HL-60 (cell line): Measurements from ENCODE around the gene ARFGAP3.

Source experiments
- DNase-seq, 2 experiments: peaks; one replicate each; pipeline ENCODE4 v3.0.0-alpha.2; 2010 to 2020; ENCODE audit warnings: low read depth in 1 of 2, low spot score in 1 of 2
- H3K27ac ChIP-seq: fragments of 250-450 bp; sonication (Bioruptor Pico); replicated peaks from 2 replicates; pipeline ENCODE4 v1.5.1; 2020; ENCODE audit warnings: mild to moderate bottlenecking, moderate library complexity
- H3K27me3 ChIP-seq: fragments of 250-450 bp; sonication (Bioruptor Pico); 2 replicates; pipeline ENCODE4 v1.5.1; 2021; ENCODE audit warnings: mild to moderate bottlenecking, moderate library complexity; ENCODE audit not compliant: insufficient read depth, poor library complexity, severe bottlenecking
- H3K4me3 ChIP-seq: replicated peaks from 2 replicates; pipeline ENCODE4 v1.5.1; 2011; ENCODE audit warnings: mild to moderate bottlenecking, control low read depth, low read length; ENCODE audit not compliant: insufficient read depth
- CTCF ChIP-seq: IDR thresholded peaks from one replicate; pipeline ENCODE4 v1.5.1; 2011; ENCODE audit warnings: low read length, control low read depth, inconsistent platforms; ENCODE audit not compliant: insufficient read depth
- GABPA ChIP-seq: IDR thresholded peaks from 2 replicates; pipeline ENCODE4 v1.6.1; 2012; ENCODE audit warnings: low read depth
- POLR2AphosphoS5 ChIP-seq: IDR thresholded peaks from 2 replicates; pipeline ENCODE4 v1.6.1; 2012; ENCODE audit warnings: low read depth
- REST ChIP-seq: IDR thresholded peaks from 2 replicates; pipeline ENCODE4 v1.6.1; 2012; ENCODE audit warnings: low read depth; ENCODE audit not compliant: insufficient replicate concordance
- SPI1 ChIP-seq: IDR thresholded peaks from 2 replicates; pipeline ENCODE4 v1.6.1; 2012; ENCODE audit warnings: low read depth, mild to moderate bottlenecking, borderline replicate concordance

ARFGAP3 gene

GRCh38 chr22:42881982-42882656 lies 25.0 kb upstream of the ARFGAP3 start:
- H3K4me3 ChIP-seq = no peak overlapping the region
- no peak for DNase-seq
- H3K27me3 ChIP-seq = no peaks in the 10 kb centered on the region
- no peak overlapping the region for H3K27ac ChIP-seq
- no peak for TF ChIP-seq CTCF
- TF ChIP-seq POLR2AphosphoS5 = no peak
- TF ChIP-seq SPI1 = no peak
- TF ChIP-seq GABPA = no peak
- TF ChIP-seq REST = no peak

- TF ChIP-seq POLR2AphosphoS5 (no peak), GABPA (no peak), SPI1 (no peak), REST (no peak), CTCF (no peak)
- Histone ChIP-seq H3K27me3 (no peaks in the 10 kb centered on the region), H3K4me3 (no peak overlapping the region), H3K27ac (no peak overlapping the region)
- no peak for DNase-seq
These were observed 24.2 kb upstream of the ARFGAP3 start for GRCh38 chr22:42881298-42881697.

DNA sequence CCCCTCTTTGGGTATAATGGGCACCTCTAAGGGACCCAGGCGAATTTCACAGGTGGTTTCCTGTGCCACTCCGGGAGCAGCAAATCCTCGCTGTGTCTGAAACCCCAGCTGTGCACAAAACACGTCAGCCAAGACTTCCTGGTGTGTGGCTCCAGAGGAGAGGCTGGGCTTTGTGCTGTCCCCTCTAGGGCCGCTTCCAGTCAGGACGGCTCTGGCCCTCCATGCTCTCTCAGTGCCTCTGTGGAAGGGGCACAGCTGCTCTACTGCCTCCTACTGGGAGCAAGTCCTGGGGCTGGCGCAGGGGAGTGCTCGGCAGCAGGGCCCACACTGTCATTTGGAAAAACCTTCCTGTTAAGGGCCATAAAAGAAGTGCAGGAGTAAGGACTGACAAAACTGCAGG lies 23.7 kb upstream of the ARFGAP3 start:
- DNase-seq = no peak
- no peak overlapping the region for H3K4me3 ChIP-seq
- H3K27me3 ChIP-seq = no peaks in the 10 kb centered on the region
- no peak overlapping the region for H3K27ac ChIP-seq
- TF ChIP-seq POLR2AphosphoS5 = no peak
- no peak for TF ChIP-seq GABPA
- no peak for TF ChIP-seq CTCF
- no peak for TF ChIP-seq SPI1
- no peak for TF ChIP-seq REST
